Measurements from ENCODE around the gene CRMP1. TPM values are rescaled to one million over a fixed set of nuclear protein-coding genes. Genes with fewer than 3 reads are reported as not detected.

The CRMP1 gene
- total RNA-seq, 1 donor = under 0.01 TPM

DNA sequence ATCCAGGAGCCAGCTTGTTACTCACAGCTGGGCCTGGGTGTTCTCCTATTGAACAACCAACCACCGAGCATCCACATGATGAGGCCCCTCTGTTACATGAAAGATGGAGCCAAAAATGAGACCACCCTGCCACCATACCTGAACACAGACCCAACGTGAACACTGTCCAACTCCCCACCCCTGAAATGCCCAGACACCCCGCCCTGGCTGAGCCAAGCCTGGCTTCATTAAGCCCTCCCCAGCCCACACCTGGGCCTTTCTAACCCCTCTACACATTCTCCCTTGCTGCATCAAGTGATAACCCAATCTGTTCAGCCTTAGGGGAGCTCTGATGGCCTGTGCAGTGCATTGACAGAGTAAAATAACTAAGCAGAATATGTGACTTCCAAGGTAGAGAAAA is 101.2 kb downstream of the CRMP1 start:
- peaks cover 70% of the 10 kb centered on the region for H3K36me3 ChIP-seq (ENCODE audit: insufficient read depth, low read length)
- no peak overlapping the region for H3K27ac ChIP-seq (ENCODE audit: low read depth, low read length)
- H4K20me1 ChIP-seq (ENCODE audit: insufficient read depth, low read length) = peaks cover 10% of the 10 kb centered on the region
- H3K27me3 ChIP-seq (ENCODE audit: insufficient read depth, low read length) = no peaks in the 10 kb centered on the region
- H3K4me3 ChIP-seq (ENCODE audit: insufficient read depth, low read length) = no peak overlapping the region
- no peak overlapping the region for H2AFZ ChIP-seq (ENCODE audit: low read length)
- TF ChIP-seq, protein P1, sequence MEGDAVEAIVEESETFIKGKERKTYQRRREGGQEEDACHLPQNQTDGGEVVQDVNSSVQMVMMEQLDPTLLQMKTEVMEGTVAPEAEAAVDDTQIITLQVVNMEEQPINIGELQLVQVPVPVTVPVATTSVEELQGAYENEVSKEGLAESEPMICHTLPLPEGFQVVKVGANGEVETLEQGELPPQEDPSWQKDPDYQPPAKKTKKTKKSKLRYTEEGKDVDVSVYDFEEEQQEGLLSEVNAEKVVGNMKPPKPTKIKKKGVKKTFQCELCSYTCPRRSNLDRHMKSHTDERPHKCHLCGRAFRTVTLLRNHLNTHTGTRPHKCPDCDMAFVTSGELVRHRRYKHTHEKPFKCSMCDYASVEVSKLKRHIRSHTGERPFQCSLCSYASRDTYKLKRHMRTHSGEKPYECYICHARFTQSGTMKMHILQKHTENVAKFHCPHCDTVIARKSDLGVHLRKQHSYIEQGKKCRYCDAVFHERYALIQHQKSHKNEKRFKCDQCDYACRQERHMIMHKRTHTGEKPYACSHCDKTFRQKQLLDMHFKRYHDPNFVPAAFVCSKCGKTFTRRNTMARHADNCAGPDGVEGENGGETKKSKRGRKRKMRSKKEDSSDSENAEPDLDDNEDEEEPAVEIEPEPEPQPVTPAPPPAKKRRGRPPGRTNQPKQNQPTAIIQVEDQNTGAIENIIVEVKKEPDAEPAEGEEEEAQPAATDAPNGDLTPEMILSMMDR (IDR thresholded peaks at IDR 0.05; ENCODE audit: extremely low read depth, low read depth, low read length) = no peak
- no peak for DNase-seq (ENCODE audit: insufficient read length, low spot score, missing footprints)
- no peaks in the 10 kb centered on the region for H3K4me1 ChIP-seq (ENCODE audit: insufficient read depth, low read length)
- no peaks in the 10 kb centered on the region for H3K79me2 ChIP-seq (ENCODE audit: insufficient read depth, low read length)
- H3K4me2 ChIP-seq (ENCODE audit: insufficient read depth, low read length) = no peak overlapping the region
- no peaks in the 10 kb centered on the region for H3K9me3 ChIP-seq (ENCODE audit: low read depth, low read length)

DNA sequence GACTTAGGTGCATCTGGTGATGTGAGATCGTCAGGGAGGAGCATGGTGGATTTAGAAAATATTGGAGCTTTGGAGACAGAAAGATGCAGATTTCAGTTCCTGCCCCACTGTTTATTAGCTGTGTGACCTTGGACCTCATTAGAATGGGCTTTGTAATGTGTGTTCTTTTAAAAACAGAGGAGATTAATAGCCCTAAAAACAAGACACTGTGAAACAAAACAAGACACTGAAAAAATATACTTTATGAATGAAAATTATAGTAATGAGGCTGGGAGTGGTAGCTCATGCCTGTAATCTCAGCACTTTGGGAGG is 102.4 kb downstream of the CRMP1 start:
- Histone ChIP-seq H3K36me3 (ENCODE audit: insufficient read depth, low read length) (peaks cover 59% of the 10 kb centered on the region), H3K4me2 (ENCODE audit: insufficient read depth, low read length) (no peak overlapping the region), H3K4me1 (ENCODE audit: insufficient read depth, low read length) (peaks cover 6% of the 10 kb centered on the region), H3K4me3 (ENCODE audit: insufficient read depth, low read length) (no peak overlapping the region), H3K9me3 (ENCODE audit: low read depth, low read length) (no peaks in the 10 kb centered on the region), H3K79me2 (ENCODE audit: insufficient read depth, low read length) (no peaks in the 10 kb centered on the region), H3K27ac (ENCODE audit: low read depth, low read length) (no peak overlapping the region), H2AFZ (ENCODE audit: low read length) (no peak overlapping the region), H4K20me1 (ENCODE audit: insufficient read depth, low read length) (peaks cover 16% of the 10 kb centered on the region), H3K27me3 (ENCODE audit: insufficient read depth, low read length) (no peaks in the 10 kb centered on the region)
- TF ChIP-seq, protein P1 (IDR thresholded peaks at IDR 0.05; ENCODE audit: extremely low read depth, low read depth, low read length) = no peak
- DNase-seq (ENCODE audit: insufficient read length, low spot score, missing footprints) = no peak

DNA sequence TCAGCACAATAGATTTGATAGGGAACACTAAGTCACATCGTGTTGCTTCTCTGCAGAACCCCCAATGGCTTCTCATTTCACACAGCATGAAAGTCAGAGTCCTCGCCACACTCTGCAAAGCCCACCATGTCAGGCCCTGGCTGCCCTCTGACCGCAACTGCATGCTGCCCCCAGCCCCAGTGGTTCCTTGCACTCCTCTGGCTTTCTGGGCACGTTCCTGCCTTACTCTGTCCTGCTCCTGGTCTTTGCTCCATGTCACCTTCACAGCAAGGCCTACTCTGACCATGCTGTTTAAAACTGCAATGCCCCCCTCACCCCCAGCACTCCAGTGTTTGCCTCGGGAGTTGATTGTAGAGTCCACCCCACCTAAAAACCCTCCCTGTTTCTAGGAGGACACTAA is 103.7 kb downstream of the CRMP1 start:
- DNase-seq (ENCODE audit: insufficient read length, low spot score, missing footprints) = no peak
- H3K4me1 ChIP-seq (ENCODE audit: insufficient read depth, low read length) = peaks cover 13% of the 10 kb centered on the region
- no peak overlapping the region for H2AFZ ChIP-seq (ENCODE audit: low read length)
- H3K4me2 ChIP-seq (ENCODE audit: insufficient read depth, low read length) = no peak overlapping the region
- H3K27ac ChIP-seq (ENCODE audit: low read depth, low read length) = no peak overlapping the region
- H3K9me3 ChIP-seq (ENCODE audit: low read depth, low read length) = no peaks in the 10 kb centered on the region
- peaks cover 57% of the 10 kb centered on the region for H3K36me3 ChIP-seq (ENCODE audit: insufficient read depth, low read length)
- TF ChIP-seq, protein P1 (IDR thresholded peaks at IDR 0.05; ENCODE audit: extremely low read depth, low read depth, low read length) = no peak
- H3K27me3 ChIP-seq (ENCODE audit: insufficient read depth, low read length) = no peaks in the 10 kb centered on the region
- H4K20me1 ChIP-seq (ENCODE audit: insufficient read depth, low read length) = peaks cover 20% of the 10 kb centered on the region
- H3K79me2 ChIP-seq (ENCODE audit: insufficient read depth, low read length) = no peaks in the 10 kb centered on the region
- H3K4me3 ChIP-seq (ENCODE audit: insufficient read depth, low read length) = no peak overlapping the region

DNA sequence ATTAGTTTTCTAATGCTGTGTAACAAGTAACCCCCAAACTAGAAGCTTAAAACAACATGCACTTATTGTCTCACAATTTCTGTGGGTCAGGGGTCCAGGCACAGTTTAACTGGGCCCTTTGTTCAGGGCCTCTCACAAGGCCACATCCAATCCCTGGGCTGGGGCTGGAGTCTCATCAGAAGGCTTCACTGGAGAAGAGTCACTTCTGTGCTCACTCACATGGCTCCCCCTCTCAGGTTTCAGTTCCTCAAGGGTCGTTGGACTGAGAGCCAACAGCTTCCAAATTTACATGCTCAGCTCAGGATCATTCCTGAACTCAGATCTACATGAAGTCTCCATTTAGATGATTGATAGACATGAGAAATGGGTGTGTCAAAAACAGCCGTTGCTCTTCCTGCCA is 104.7 kb downstream of the CRMP1 start:
- Histone ChIP-seq H3K79me2 (ENCODE audit: insufficient read depth, low read length) (no peaks in the 10 kb centered on the region), H4K20me1 (ENCODE audit: insufficient read depth, low read length) (peaks cover 21% of the 10 kb centered on the region), H3K4me3 (ENCODE audit: insufficient read depth, low read length) (no peak overlapping the region), H3K27ac (ENCODE audit: low read depth, low read length) (no peak overlapping the region), H3K4me2 (ENCODE audit: insufficient read depth, low read length) (no peak overlapping the region), H3K27me3 (ENCODE audit: insufficient read depth, low read length) (no peaks in the 10 kb centered on the region), H2AFZ (ENCODE audit: low read length) (no peak overlapping the region), H3K36me3 (ENCODE audit: insufficient read depth, low read length) (peaks cover 59% of the 10 kb centered on the region), H3K9me3 (ENCODE audit: low read depth, low read length) (no peaks in the 10 kb centered on the region), H3K4me1 (ENCODE audit: insufficient read depth, low read length) (peaks cover 13% of the 10 kb centered on the region)
- no peak for DNase-seq (ENCODE audit: insufficient read length, low spot score, missing footprints)
- TF ChIP-seq, protein P1 (IDR thresholded peaks at IDR 0.05; ENCODE audit: extremely low read depth, low read depth, low read length) = no peak
